Pancreas (tissue), 10 donors: ENCODE data around the gene GPR15LG. TPM values are rescaled to one million over a fixed set of nuclear protein-coding genes. Genes with fewer than 3 reads are reported as not detected.

Source experiments
- ATAC-seq, 4 donors: fragments of 200-7000 bp; cut with Tn5 transposase; one replicate each; pipeline versions ENCODE4 v1.8.0 to v1.9.1; 2020; ENCODE audit warnings: mild to moderate bottlenecking in 4 of 4, moderate library complexity in 4 of 4
- DNase-seq, 6 donors: peaks; one replicate each; pipeline ENCODE4 v3.0.0-alpha.2; 2020
- FAIRE-seq: peaks from 2 replicates; lab custom pipeline; 2012; peaks lifted over from hg19 to GRCh38; lab: Jason Lieb, UNC
- H3K27ac ChIP-seq, 4 donors: fragments of 200-600 bp; sonication (generic); 1 replicate in 3 of 4; 2 replicates in 1 of 4; pipeline versions ENCODE4 v1.5.0 to v1.8.0; 2020
- H3K27me3 ChIP-seq, 4 donors: fragments of 200-600 bp; one replicate each; pipeline ENCODE4 v1.8.0; 2021
- H3K36me3 ChIP-seq, 3 donors: fragments of 200-600 bp; sonication (generic) in 1 of 3; one replicate each; pipeline versions ENCODE4 v1.5.0 to v1.8.0; 2020 to 2021
- H3K4me1 ChIP-seq, 3 donors: fragments of 200-600 bp; one replicate each; pipeline ENCODE4 v1.8.0; 2021
- H3K4me3 ChIP-seq, 4 donors: fragments of 200-600 bp; sonication (generic) in 2 of 4; one replicate each; pipeline versions ENCODE4 v1.5.0 to v1.8.0; 2020 to 2021
- H3K9me3 ChIP-seq, 4 donors: fragments of 200-600 bp; one replicate each; pipeline ENCODE4 v1.8.0; 2021
- CTCF ChIP-seq, 4 donors: fragments of 200-600 bp; sonication (generic) in 3 of 4; IDR thresholded peaks; one replicate each; pipeline versions ENCODE4 v1.5.0 to v1.8.0; 2021; ENCODE audit warnings: antibody characterized with exemption in 4 of 4
- WGBS, 2 donors: extraction: QIAGEN DNeasy Blood & Tissue Kit; methylation state at CpG; one replicate each; pipeline ENCODE4 v1.1.7; 2013; 5-methylcytosine and 5-hydroxymethylcytosine counted together
- intact Hi-C, 3 donors: fragments of 100-400 bp; cut with DNase I; formaldehyde crosslinking; loops; one replicate each; pipeline versions ENCODE4 v1.11.1 to v1.14.2; 2022
- polyA plus RNA-seq, 2 donors: library from polyadenylated mRNA; stranded (reverse); fragments of 200-250 nt; gene quantifications; one replicate each; pipeline ENCODE4 v1.2.3, GENCODE V29; 2013
- total RNA-seq, 6 donors: library from RNA; stranded (reverse); fragmentation: NEBNext Ultra II Directional in 4 of 6; extraction: Animal tissue kit (Norgen Biotek cat#: 25700) in 4 of 6; gene quantifications; one replicate each; pipeline versions ENCODE4 v1.2.1 to v1.2.4, GENCODE V29; 2021 to 2023
- donor health status: healthy with polysubstance abuse.
- donor health status: DM: no; HTN: no; CAD: no; lungs with moderate emphysema.
- donor health status: DM: no; HTN: no; CAD: no.
- donor health status: control.
- donor health status: control.
- donor health status: Bipolar disorder and iron deficiency.
- donor health status: DM: yes; HTN: yes; CAD: no.
- donor health status: DM: no; HTN: no; CAD: no.
- donor health status: DM: no; HTN: no; CAD: no.
- donor health status: DM: yes; HTN: yes; CAD: no.

GPR15LG gene
- total and polyA plus RNA-seq, 8 donors, result 0.09 to 0.32 (median 0.23) TPM; not detected in 5

- ATAC-seq, result peak in 2 of 4 donors; percentile 19 to 52
- Histone ChIP-seq H3K4me3 (no peak overlapping the region), H3K27me3 (peaks cover 0 to 1% (median 0%) of the 10 kb centered on the region in 4 donors), H3K27ac (no peak overlapping the region), H3K36me3 (peaks cover 0 to 18% (median 9%) of the 10 kb centered on the region in 3 donors), H3K9me3 (no peaks in the 10 kb centered on the region), H3K4me1 (no peaks in the 10 kb centered on the region)
- DNase-seq, result no peak
- no peak for TF ChIP-seq CTCF (IDR thresholded peaks at IDR 0.05)
- no peak for FAIRE-seq
- 62 to 66% methylated on average over 10 of the region's 10 CpGs for WGBS, 2 donors
- intact Hi-C loops, result no loop called here
Observed at GRCh38 chr10:84156768-84157167, 16.8 kb upstream of the GPR15LG start.

- H3K4me1 ChIP-seq, result no peaks in the 10 kb centered on the region
- no peaks in the 10 kb centered on the region for H3K9me3 ChIP-seq
- no peak for TF ChIP-seq CTCF (IDR thresholded peaks at IDR 0.05)
- 49 to 72% methylated on average over 2 of the region's 2 CpGs for WGBS, 2 donors
- H3K27ac ChIP-seq, result no peak overlapping the region
- peaks cover 0 to 5% (median 0%) of the 10 kb centered on the region in 3 donors for H3K36me3 ChIP-seq
- ATAC-seq, result no peak
- DNase-seq, result no peak
- peaks cover 0 to 3% (median 0%) of the 10 kb centered on the region in 4 donors for H3K27me3 ChIP-seq
- intact Hi-C loops, result no loop called here
- H3K4me3 ChIP-seq, result no peak overlapping the region
- no peak for FAIRE-seq
Observed at GRCh38 chr10:84158061-84158460, 15.5 kb upstream of the GPR15LG start.

GRCh38 chr10:84158550-84158949 lies 15.1 kb upstream of the GPR15LG start:
- Histone ChIP-seq H3K9me3 (no peaks in the 10 kb centered on the region), H3K4me1 (no peaks in the 10 kb centered on the region), H3K27ac (no peak overlapping the region), H3K4me3 (no peak overlapping the region), H3K36me3 (peaks cover 0 to under 1% (median 0%) of the 10 kb centered on the region in 3 donors), H3K27me3 (peaks cover 0 to 3% (median 0%) of the 10 kb centered on the region in 4 donors)
- DNase-seq, result no peak
- FAIRE-seq, result no peak
- 64 to 80% methylated on average over 4 of the region's 4 CpGs for WGBS, 2 donors
- no peak for TF ChIP-seq CTCF (IDR thresholded peaks at IDR 0.05)
- ATAC-seq, result no peak
- intact Hi-C loops, result no loop called here

- WGBS, 2 donors, result 28 to 29% methylated on average over 9 of the region's 9 CpGs
- Histone ChIP-seq H3K4me3 (no peak overlapping the region), H3K27me3 (peaks cover 0 to 3% (median 0%) of the 10 kb centered on the region in 4 donors), H3K36me3 (no peaks in the 10 kb centered on the region), H3K27ac (no peak overlapping the region), H3K4me1 (no peaks in the 10 kb centered on the region), H3K9me3 (no peaks in the 10 kb centered on the region)
- ATAC-seq (peak in 1 of 4 donors; percentile 12), FAIRE-seq (no peak), DNase-seq (no peak)
- no peak for TF ChIP-seq CTCF (IDR thresholded peaks at IDR 0.05)
- intact Hi-C loops, result no loop called here
Observed at GRCh38 chr10:84159076-84159685, 14.4 kb upstream of the GPR15LG start.

GRCh38 chr10:84160663-84161362 lies 12.8 kb upstream of the GPR15LG start:
- Histone ChIP-seq H3K36me3 (no peaks in the 10 kb centered on the region), H3K27ac (no peak overlapping the region), H3K27me3 (peaks cover 0 to 3% (median 0%) of the 10 kb centered on the region in 4 donors), H3K4me3 (no peak overlapping the region), H3K9me3 (no peaks in the 10 kb centered on the region), H3K4me1 (no peaks in the 10 kb centered on the region)
- ATAC-seq (no peak), FAIRE-seq (no peak), DNase-seq (no peak)
- 35 to 42% methylated on average over 6 of the region's 6 CpGs for WGBS, 2 donors
- no peak for TF ChIP-seq CTCF (IDR thresholded peaks at IDR 0.05)
- intact Hi-C loops, result no loop called here
